ENCODE measurements around the gene RMI1. TPM values are rescaled to one million over a fixed set of nuclear protein-coding genes. Genes with fewer than 3 reads are reported as not detected.
A peak's percentile ranks its signal among the peaks of the same experiment; 100 is the strongest.

The RMI1 gene
- total RNA-seq, 2 experiments from 2014 or later, result 25.0 to 25.5 TPM

DNA sequence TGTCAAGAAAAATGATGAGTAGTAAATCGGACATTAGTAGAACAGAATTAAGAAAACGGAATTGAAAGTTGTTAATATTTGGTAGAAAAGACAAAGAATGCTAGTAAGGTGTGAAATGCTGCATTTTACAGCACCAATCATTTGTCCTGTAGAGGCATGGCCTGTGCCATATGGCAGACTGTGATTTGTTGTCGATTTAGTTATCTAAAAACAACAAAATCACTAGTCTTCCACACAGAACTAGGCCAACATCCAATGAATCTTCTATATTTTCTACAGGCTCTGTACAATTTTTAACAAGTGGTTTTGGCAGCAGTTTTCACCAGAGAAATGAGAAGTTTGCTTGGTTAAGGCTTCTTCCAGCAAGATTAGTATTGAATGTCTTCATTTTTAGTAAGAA lies 11.0 kb upstream of the RMI1 start:
- POLR2A ChIA-PET, result no interaction called here
- H3K27me3 Mint-ChIP-seq, result no peaks in the 10 kb centered on the region
- peak overlapping the region; percentile 25 for H3K27ac Mint-ChIP-seq
- peaks cover 28% of the 10 kb centered on the region for H3K4me1 Mint-ChIP-seq
- ATAC-seq, result no peak
- H3K4me3 Mint-ChIP-seq, result no peak overlapping the region
- intact Hi-C loops (cut with DNase I, micrococcal nuclease), result loop anchor here in 1 of 2 experiments (1.0 kb wide), 1 partner anchor 9 kb away; no protein-coding TSS in a partner anchor
- H3K9me3 Mint-ChIP-seq (ENCODE audit: low read depth), result no peaks in the 10 kb centered on the region
- H3K36me3 Mint-ChIP-seq (ENCODE audit: low read depth), result peaks cover 80% of the 10 kb centered on the region
- CTCF ChIA-PET, result interaction anchor here (0.7 kb wide), 1 partner anchor 15 kb away, joined by 3 read pairs; no protein-coding TSS in a partner anchor
- DNase-seq, result no peak

DNA sequence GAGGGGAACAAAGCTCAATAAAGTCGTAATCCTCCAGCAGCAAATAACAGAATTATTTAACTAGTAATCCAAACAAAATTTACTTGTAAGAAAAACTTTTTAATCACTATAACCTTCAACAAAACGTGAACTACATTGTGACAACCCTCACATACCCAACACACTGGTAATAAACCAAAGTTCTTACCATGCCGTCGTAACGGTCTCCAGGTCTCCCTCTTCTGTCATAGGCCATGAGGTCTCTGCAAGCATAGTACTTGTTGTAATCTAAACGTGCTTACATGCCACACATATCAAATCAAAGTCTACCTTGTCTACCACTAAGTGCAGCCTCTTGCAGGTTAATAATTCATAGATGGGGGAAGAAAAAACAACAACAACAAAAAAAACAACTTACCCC lies 9.1 kb upstream of the RMI1 start:
- ChIA-PET CTCF (interaction anchor here (0.6 to 1.3 kb wide), 3 partner anchors 8 to 351 kb away, joined by 3 to 5 read pairs (median 3); no protein-coding TSS in a partner anchor), POLR2A (interaction anchor here (2.6 kb wide), 1 partner anchor 10 kb away, joined by 7 read pairs; no protein-coding TSS in a partner anchor)
- Mint-ChIP-seq H3K4me3 (no peak overlapping the region), H3K4me1 (peaks cover 43% of the 10 kb centered on the region), H3K36me3 (ENCODE audit: low read depth) (peaks cover 92% of the 10 kb centered on the region), H3K27ac (no peak overlapping the region), H3K9me3 (ENCODE audit: low read depth) (no peaks in the 10 kb centered on the region), H3K27me3 (no peaks in the 10 kb centered on the region)
- DNase-seq (no peak), ATAC-seq (no peak)
- intact Hi-C loops (cut with DNase I, micrococcal nuclease), result no loop called here

DNA sequence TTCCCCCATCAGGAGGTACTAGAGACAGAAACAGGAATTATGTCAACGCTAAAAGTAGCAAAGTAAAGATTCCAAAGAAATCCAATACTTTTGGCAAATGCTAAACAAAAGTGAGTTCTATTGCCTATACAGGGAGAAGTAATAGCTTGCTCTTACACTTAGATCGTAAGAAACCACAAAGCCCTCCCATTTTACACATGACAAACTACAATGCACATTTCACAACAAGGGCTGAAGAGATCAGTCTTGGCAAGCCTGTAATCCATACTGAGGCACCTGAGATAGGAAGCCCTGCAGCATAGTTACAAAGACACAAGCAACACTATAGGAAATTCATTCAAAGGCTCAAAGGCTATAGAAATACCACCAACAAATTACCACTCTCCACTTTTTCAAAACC lies 8.3 kb upstream of the RMI1 start:
- POLR2A ChIA-PET, result interaction anchor here (0.7 to 2.6 kb wide), 3 partner anchors 9 to 13 kb away, joined by 3 to 7 read pairs (median 6); no protein-coding TSS in a partner anchor
- ATAC-seq (peak; percentile 39), DNase-seq (no peak)
- no peak overlapping the region for H3K4me3 Mint-ChIP-seq
- intact Hi-C loops (cut with DNase I, micrococcal nuclease), result no loop called here
- H3K36me3 Mint-ChIP-seq (ENCODE audit: low read depth), result peaks cover 93% of the 10 kb centered on the region
- CTCF ChIA-PET, result no interaction called here
- peaks cover 49% of the 10 kb centered on the region for H3K4me1 Mint-ChIP-seq
- no peaks in the 10 kb centered on the region for H3K27me3 Mint-ChIP-seq
- H3K27ac Mint-ChIP-seq, result peak overlapping the region; percentile 58
- H3K9me3 Mint-ChIP-seq (ENCODE audit: low read depth), result no peaks in the 10 kb centered on the region

DNA sequence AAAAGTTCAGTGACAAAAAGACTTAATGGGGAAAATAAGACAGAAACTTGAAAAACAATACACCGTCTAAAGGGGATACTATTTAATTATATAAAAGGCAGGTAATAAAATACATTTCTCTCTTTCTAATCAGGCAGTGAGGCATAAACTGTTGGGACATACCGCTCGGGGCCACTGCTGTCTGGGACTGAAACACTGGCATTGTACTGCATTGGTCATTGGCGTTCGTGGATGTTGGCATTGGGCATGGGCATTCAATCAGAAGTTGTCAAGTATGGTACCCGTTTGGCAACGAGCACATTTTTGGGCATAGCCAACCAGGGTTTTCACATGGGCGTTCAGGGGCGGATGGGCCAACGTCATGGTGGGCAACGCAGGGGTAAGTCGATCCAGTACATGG lies 5.3 kb upstream of the RMI1 start:
- ATAC-seq (no peak), DNase-seq (no peak)
- Mint-ChIP-seq H3K9me3 (ENCODE audit: low read depth) (no peaks in the 10 kb centered on the region), H3K27me3 (no peaks in the 10 kb centered on the region), H3K4me3 (peak overlapping the region; percentile 17), H3K36me3 (ENCODE audit: low read depth) (peaks cover 90% of the 10 kb centered on the region), H3K4me1 (peaks cover 52% of the 10 kb centered on the region), H3K27ac (peak overlapping the region; percentile 58)
- CTCF ChIA-PET, result no interaction called here
- POLR2A ChIA-PET, result no interaction called here
- intact Hi-C loops (cut with DNase I, micrococcal nuclease), result no loop called here

DNA sequence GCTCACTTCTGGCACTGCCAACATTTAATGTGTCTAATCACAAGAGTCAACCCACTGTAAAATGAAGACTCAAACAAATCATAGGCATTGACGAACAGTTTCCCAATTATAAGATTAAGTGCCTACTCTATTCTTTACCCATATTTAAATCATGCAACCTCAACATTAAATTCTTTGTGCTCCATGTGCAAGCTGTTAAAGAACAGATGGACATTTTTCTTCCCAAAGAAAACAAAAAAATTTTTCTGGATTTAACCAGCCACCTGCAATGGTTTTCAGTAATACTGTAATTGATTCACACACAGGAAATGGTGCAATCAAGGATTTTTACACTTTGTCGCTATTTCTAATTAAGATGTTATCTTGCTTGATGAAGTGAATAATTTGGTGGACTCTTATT lies 4.2 kb upstream of the RMI1 start:
- intact Hi-C loops (cut with DNase I, micrococcal nuclease), result no loop called here
- POLR2A ChIA-PET, result interaction anchor here (0.9 kb wide), 1 partner anchor 320 kb away, joined by 3 read pairs; no protein-coding TSS in a partner anchor
- Mint-ChIP-seq H3K27ac (peak overlapping the region; percentile 99), H3K36me3 (ENCODE audit: low read depth) (peaks cover 81% of the 10 kb centered on the region), H3K27me3 (no peaks in the 10 kb centered on the region), H3K9me3 (ENCODE audit: low read depth) (no peaks in the 10 kb centered on the region), H3K4me3 (peak overlapping the region; percentile 100), H3K4me1 (peaks cover 49% of the 10 kb centered on the region)
- CTCF ChIA-PET, result no interaction called here
- ATAC-seq (no peak), DNase-seq (no peak)

DNA sequence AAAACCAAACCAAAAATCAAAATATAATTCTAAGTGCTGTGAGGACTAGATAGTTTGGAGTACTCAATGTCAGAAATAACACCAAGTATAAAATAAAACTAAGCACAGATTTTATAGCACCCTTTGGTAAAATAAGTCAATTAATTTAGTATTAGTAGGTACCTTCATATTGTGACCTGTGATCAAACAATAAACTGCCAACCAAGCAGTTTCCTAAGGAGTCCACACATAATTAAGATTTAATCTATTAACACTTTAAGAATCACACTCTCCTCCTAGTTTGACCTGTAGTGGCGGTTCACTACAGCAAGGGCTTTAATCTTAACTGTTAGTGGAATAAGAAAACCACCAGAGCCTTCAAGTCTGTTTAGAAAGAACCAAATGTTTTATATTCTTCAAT lies 3.4 kb upstream of the RMI1 start:
- no peak for ATAC-seq
- ChIA-PET CTCF (no interaction called here), POLR2A (interaction anchor here (0.9 to 1.6 kb wide), 2 partner anchors 13 to 319 kb away, joined by 3 to 5 read pairs; no protein-coding TSS in a partner anchor)
- intact Hi-C loops (cut with DNase I, micrococcal nuclease), result no loop called here
- peak overlapping the region; percentile 99 for H3K27ac Mint-ChIP-seq
- H3K27me3 Mint-ChIP-seq, result no peaks in the 10 kb centered on the region
- DNase-seq, result no peak
- H3K4me3 Mint-ChIP-seq, result peak overlapping the region; percentile 100
- peaks cover 48% of the 10 kb centered on the region for H3K4me1 Mint-ChIP-seq
- peaks cover 77% of the 10 kb centered on the region for H3K36me3 Mint-ChIP-seq (ENCODE audit: low read depth)
- no peaks in the 10 kb centered on the region for H3K9me3 Mint-ChIP-seq (ENCODE audit: low read depth)

DNA sequence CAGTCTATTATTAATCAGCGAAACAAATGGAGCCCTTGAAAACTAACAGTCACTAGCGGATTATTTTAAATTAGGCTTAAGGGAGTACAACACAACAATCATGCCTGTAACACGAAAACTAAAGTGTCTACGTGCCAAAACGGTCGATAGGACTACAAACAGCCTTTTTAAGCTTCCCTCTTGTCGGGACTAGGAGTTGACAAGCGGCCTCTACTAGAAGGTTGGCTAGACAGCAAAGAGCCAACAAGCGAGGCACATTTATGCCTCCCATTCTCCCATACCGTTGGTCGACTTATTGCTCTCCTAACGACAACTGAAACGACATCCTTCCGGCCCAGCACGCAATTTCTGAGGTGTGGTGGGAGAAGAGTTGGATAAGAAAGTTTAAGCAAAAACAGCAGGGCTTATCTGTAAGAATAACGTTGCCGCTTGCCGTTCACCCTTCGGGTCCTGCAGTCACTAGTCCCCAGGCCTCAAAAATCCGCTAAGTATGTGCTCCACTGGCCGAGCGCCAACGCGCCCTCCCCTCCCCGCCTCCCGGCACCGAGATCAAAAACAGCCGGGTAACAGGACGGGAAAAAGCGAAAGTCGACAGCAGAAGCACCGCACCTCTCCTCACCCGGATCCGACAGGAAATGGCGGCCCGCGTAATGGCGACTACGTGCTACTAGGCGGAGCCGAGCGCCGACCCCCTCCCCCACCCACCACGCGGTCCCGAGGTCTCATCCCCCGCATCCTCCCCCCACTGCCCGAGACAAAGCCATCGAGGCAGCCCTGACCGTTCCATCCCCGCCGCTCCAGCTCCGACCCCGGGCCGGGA lies 1.4 kb upstream of the RMI1 start:
- ATAC-seq, result peak; percentile 43
- peak overlapping the region; percentile 100 for H3K4me3 Mint-ChIP-seq
- intact Hi-C loops (cut with DNase I, micrococcal nuclease), result loop anchor here (1.0 to 2.0 kb wide), 3 partner anchors 9 to 23 kb away; a partner anchor contains a TSS
- peaks cover 70% of the 10 kb centered on the region for H3K36me3 Mint-ChIP-seq (ENCODE audit: low read depth)
- ChIA-PET CTCF (interaction anchor here (1.0 kb wide), 1 partner anchor 272 kb away, joined by 4 read pairs; no protein-coding TSS in a partner anchor), POLR2A (interaction anchor here (0.7 to 2.3 kb wide), 9 partner anchors 14 to 317 kb away, joined by 3 to 12 read pairs (median 7); partner anchors contain the start of gene KIF27)
- H3K27ac Mint-ChIP-seq, result peak overlapping the region; percentile 99
- H3K4me1 Mint-ChIP-seq, result peaks cover 50% of the 10 kb centered on the region
- peak; percentile 94 for DNase-seq
- H3K9me3 Mint-ChIP-seq (ENCODE audit: low read depth), result no peaks in the 10 kb centered on the region
- no peaks in the 10 kb centered on the region for H3K27me3 Mint-ChIP-seq

DNA sequence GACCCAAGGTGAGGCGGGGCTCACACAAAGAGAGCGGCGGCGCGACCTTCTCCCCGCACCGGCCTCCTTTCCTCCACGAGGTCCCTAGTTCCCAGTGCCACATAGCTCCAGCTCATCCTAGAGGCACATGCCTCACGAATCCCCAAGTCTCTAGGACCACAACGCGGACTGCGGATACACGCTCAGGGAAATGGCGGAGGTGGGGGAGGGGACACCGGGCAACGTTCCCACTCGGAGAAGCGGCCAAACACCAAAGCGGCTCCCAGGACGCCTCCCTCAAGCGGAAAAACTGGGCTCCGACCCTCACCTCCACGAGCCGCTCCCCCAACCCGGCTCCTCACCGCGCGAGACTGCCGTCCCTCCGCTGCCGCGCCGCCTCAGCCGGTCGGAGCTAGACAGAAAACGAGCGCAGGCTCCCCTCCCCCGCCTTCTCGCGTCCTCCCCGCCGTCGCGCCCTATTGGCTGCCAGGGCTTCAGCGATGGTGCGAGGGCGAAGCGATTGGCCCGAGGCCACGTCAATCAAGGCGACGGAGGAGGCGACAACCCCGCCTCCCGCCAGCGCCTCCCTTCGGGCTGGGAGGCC lies 702 bp upstream of the RMI1 start, which contains the start of gene HNRNPK:
Gene HNRNPK, minus strand, starts transcription at position 404 of the 583 bp plus-strand sequence. CDS start 1,963 bp downstream, outside the sequence.
- intact Hi-C loops (cut with DNase I, micrococcal nuclease), result loop anchor here (1.0 to 2.0 kb wide), 11 partner anchors 15 to 1961 kb away; partner anchors contain the start of genes KIF27 (in 2 of the 2), UBQLN1 (in 2 of the 2), GKAP1 (in 1 of the 2) and IDNK (in 1 of the 2)
- ChIA-PET CTCF (interaction anchor here (0.7 to 1.9 kb wide), 3 partner anchors 59 to 301 kb away, joined by 3 to 6 read pairs (median 4); partner anchors contain the start of gene KIF27), POLR2A (interaction anchor here (1.0 to 2.3 kb wide), 10 partner anchors 14 to 356 kb away, joined by 3 to 12 read pairs (median 6); partner anchors contain the start of gene KIF27)
- H3K27me3 Mint-ChIP-seq, result no peaks in the 10 kb centered on the region
- peak within 1 kb of the TSS; percentile 100 for H3K4me3 Mint-ChIP-seq
- peaks cover 63% of the 10 kb centered on the region for H3K36me3 Mint-ChIP-seq (ENCODE audit: low read depth)
- DNase-seq (peak; percentile 100), ATAC-seq (peak; percentile 86)
- no peaks in the 10 kb centered on the region for H3K9me3 Mint-ChIP-seq (ENCODE audit: low read depth)
- peaks cover 43% of the 10 kb centered on the region for H3K4me1 Mint-ChIP-seq
- peak within 1 kb of the TSS; percentile 99 for H3K27ac Mint-ChIP-seq

DNA sequence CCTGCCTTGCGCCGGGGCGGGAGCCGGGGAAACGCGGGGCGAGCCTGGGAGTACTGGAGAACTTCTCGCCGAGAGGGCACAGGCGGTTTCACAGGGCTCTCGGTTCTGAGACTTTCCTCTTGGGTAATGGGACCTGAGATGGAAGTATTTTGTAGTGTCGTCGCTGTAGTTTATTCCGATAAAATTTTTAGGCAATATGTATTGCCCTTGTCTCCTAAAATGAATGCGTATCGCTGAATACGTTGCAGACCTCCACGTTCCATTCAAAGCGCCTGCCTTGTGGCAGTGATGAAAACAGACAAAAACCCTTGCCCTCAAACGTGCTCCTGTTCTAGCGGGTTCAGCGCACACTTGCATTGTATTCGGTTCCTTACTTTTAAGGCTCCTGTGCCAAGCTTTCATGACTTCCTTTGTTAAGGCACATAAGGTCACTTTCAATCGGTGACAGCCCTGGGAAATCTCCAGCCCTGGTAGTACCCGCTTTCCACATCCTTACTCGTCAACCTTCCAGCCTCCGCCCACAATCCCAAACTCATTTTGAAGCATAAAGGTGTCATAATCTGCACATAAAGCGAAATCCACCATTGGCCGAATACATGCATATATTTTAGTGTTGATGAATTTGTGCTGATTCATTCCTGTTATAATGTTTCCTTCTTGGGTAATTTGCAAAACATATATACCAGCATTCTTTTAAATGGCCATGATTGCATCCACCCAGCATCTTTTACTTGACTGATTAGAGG lies 694 bp downstream of the RMI1 start:
- peak overlapping the region; percentile 100 for H3K4me3 Mint-ChIP-seq
- H3K4me1 Mint-ChIP-seq, result peaks cover 33% of the 10 kb centered on the region
- H3K27me3 Mint-ChIP-seq, result no peaks in the 10 kb centered on the region
- peak; percentile 52 for DNase-seq
- intact Hi-C loops (cut with DNase I, micrococcal nuclease), result loop anchor here (2.0 kb wide), 2 partner anchors 24 to 1960 kb away; partner anchors contain the start of gene NAA35 (in 1 of the 2)
- ChIA-PET POLR2A (interaction anchor here (0.7 to 2.3 kb wide), 7 partner anchors 16 to 357 kb away, joined by 3 to 11 read pairs (median 4); partner anchors contain the start of gene UBQLN1), CTCF (interaction anchor here (1.1 to 1.9 kb wide), 3 partner anchors 61 to 358 kb away, joined by 3 to 6 read pairs (median 6); partner anchors contain the start of genes IDNK and KIF27)
- H3K9me3 Mint-ChIP-seq (ENCODE audit: low read depth), result no peaks in the 10 kb centered on the region
- ATAC-seq, result no peak
- H3K36me3 Mint-ChIP-seq (ENCODE audit: low read depth), result peaks cover 49% of the 10 kb centered on the region
- H3K27ac Mint-ChIP-seq, result peak overlapping the region; percentile 99

DNA sequence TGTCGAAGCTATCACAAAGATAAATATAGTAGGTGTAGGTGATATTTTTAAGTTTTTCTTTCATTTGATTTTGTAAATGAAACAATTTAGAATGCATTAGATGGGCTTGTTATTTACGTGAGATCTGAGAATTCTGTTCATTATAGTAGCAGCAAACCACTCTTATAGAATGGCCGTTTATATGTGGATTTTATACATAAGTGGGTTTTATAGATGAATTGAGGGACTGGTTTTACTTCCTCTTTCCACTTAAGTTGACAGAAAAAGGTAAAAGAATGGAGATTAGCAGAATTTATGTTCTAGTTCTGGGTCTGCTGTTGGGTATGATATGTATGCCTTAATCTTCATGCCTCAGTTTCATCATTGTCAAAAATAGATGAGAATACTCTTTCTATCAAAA lies 5.6 kb downstream of the RMI1 start:
- Mint-ChIP-seq H3K4me3 (no peak overlapping the region), H3K4me1 (peaks cover 33% of the 10 kb centered on the region), H3K36me3 (ENCODE audit: low read depth) (peaks cover 47% of the 10 kb centered on the region), H3K27ac (no peak overlapping the region), H3K9me3 (ENCODE audit: low read depth) (no peaks in the 10 kb centered on the region), H3K27me3 (no peaks in the 10 kb centered on the region)
- DNase-seq, result no peak
- CTCF ChIA-PET, result no interaction called here
- ATAC-seq, result no peak
- POLR2A ChIA-PET, result no interaction called here
- intact Hi-C loops (cut with DNase I, micrococcal nuclease), result no loop called here

Data from activated CD4-positive, alpha-beta T cell treated with anti-CD3 and anti-CD28 coated beads for 36 hours (primary cell).